Measurements from ENCODE around the gene TGFBR1.
A peak's percentile ranks its signal among the peaks of the same experiment; 100 is the strongest.

TGFBR1 gene

GRCh38 chr9:99137225-99137624 lies 32.3 kb downstream of the TGFBR1 start:
- DNase-seq (ENCODE audit: low spot score) = no peak

GRCh38 chr9:99137891-99138290 lies 33.0 kb downstream of the TGFBR1 start:
- DNase-seq (ENCODE audit: low spot score) = no peak

- DNase-seq (ENCODE audit: low spot score) = no peak
These were observed 33.7 kb downstream of the TGFBR1 start for GRCh38 chr9:99138424-99139284.

DNA sequence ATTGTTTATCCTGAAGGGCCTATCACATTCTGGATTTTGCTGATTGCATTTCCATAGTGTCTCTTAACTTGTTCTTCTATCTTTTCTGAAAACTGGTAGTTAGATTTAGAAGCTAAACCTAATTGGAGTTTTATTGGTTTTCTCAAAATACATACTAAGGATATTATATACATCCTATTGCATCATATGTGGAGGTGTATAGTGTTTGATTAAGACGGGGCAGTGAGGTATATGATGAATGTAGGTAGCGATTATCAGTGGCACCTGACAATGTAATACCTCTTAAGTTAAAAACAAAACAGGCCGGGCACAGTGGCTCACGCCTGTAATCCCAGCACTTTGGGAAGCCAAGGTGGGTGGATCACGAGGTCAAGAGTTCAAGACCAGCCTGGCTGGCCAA lies 35.0 kb downstream of the TGFBR1 start:
- DNase-seq (ENCODE audit: low spot score) = no peak

DNA sequence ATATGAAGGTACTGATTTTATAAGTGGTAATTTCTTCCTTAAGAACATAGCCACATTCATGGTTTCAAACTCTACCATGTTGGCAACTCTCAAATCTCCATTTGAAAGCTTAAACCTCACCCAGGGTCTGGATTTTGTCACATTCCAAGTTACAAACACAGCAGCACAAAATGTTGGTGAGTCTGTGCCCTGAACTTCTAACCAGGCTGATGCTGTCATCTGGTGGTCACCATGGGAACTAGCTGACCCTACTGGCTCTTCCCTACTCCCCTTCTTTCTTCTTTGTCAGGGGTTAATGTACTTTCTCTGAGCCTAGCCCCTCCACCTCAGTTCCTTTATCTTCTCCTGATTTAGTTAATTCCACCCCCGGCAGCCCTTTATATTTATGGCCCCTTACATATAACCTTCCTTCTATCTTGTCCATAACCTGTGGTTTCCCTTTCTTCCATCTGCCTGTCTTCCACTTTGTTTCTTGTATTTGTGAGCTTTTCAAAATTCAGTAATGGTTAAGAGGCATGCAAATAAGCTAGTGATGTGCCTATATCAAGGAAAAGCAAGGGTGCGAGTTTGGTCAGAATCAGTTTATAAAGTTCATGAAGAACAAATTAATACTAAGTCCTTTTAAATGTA lies 35.9 kb downstream of the TGFBR1 start:
- peak; percentile 45 for DNase-seq (ENCODE audit: low spot score)

- no peak for DNase-seq (ENCODE audit: low spot score)
These were observed 36.9 kb downstream of the TGFBR1 start for GRCh38 chr9:99141849-99142248.

- DNase-seq (ENCODE audit: low spot score) = no peak
These were observed 37.4 kb downstream of the TGFBR1 start for GRCh38 chr9:99142275-99142674.

DNA sequence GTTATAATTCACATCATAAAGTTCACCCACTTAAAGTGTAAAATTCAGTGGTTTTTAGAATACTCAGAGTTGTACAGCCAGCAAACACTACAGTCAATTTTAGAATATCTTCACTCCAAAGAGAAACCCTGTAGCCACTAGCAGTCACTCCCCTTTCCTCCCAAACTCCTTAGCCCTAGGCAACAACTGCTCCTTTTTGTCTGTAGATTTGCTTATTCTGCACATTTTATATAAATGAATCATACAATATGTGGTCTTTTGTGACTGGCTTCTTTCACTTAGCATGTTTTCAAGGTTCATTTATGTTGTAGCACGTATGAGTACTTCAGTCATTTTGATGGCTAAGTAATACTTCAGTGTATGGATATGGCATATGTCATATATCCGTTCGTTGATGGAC lies 38.7 kb downstream of the TGFBR1 start:
- DNase-seq (ENCODE audit: low spot score) = no peak

DNA sequence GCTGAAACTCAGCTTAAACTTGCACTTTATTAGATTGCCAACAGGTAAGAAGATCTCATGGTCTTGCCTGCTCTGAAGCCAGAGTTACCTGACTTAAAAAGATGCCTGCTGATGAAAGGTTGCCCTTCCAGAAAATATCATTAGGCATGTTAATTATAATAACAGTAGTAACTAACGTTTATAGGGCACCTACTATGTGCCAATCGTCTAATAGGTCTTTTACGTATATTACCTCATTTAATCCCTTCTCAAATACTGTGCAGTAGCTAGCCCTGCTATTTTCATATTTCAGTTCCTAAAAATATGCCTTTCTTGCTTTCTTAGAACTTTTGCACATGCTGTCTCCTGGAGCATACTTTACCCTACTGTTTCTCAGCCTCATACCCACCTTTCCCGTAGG lies 40.1 kb downstream of the TGFBR1 start:
- no peak for DNase-seq (ENCODE audit: low spot score)

GRCh38 chr9:99146574-99146973 lies 41.7 kb downstream of the TGFBR1 start:
- DNase-seq (ENCODE audit: low spot score) = no peak

- no peak for DNase-seq (ENCODE audit: low spot score)
These were observed 42.3 kb downstream of the TGFBR1 start for GRCh38 chr9:99147177-99147576.

DNA sequence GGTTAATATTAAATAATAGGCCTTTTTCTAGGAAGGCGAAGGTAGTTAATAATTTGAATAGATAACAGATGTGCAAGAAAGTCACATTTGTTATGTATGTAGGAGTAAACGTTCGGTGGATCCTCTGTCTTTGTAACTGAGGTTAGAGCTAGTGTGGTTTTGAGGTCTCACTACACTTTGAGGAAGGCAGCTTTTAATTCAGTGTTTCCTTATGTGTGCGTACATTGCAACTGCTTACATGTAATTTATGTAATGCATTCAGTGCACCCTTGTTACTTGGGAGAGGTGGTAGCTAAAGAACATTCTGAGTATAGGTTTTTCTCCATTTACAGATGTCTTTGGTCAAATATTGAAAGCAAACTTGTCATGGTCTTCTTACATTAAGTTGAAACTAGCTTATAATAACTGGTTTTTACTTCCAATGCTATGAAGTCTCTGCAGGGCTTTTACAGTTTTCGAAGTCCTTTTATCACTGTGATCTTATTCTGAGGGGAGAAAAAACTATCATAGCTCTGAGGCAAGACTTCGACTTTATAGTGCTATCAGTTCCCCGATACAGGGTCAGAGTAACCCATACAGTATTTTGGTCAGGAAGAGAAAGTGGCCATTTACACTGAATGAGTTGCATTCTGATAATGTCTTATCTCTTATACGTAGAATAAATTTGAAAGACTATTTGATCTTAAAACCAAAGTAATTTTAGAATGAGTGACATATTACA lies 45.7 kb downstream of the TGFBR1 start:
- no peak for DNase-seq (ENCODE audit: low spot score)

- DNase-seq (ENCODE audit: low spot score) = no peak
These were observed 49.4 kb downstream of the TGFBR1 start for GRCh38 chr9:99154356-99154755.

DNA sequence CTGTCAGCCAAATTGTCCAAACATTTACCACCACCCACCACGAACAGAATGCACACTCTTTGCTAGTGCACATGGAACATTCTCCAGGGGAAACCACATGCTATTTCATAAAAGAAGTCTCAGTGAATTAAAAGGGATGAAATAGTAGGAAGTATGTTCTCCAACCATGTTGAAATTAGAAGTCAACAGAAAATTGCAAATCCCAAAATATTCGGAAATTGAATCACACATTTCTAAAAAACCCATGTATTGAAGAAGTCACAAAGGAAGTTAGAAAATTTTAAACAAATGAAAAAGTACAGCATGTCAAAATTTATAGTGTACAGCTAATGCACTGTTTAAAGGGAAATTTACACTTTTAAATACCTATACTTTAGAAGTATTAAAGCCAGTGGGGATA lies 50.8 kb downstream of the TGFBR1 start:
- DNase-seq (ENCODE audit: low spot score) = no peak

GRCh38 chr9:99158629-99159028 lies 53.7 kb downstream of the TGFBR1 start:
- no peak for DNase-seq (ENCODE audit: low spot score)

DNA sequence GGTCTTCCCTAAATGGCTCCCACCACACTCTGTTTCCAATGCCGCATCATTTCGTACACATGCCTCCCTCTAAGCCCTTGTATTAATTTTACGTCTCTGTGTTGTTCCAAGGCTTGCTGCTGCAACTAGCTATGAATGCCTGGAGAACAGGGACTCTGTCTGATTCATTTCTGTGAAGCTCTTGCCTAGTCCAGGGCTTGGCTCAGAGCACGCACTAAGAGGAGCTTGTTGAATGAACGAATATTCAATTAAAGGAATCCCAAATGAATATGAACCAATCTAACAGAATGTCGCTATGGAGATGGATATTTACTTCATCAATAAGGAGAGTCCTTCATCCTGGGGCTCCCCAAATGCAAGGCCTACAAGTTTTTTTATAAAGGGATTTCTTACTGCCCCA lies 55.3 kb downstream of the TGFBR1 start:
- no peak for DNase-seq (ENCODE audit: low spot score)

- DNase-seq (ENCODE audit: low spot score) = peak; percentile 12
These were observed 57.9 kb downstream of the TGFBR1 start for GRCh38 chr9:99162759-99163364.

DNA sequence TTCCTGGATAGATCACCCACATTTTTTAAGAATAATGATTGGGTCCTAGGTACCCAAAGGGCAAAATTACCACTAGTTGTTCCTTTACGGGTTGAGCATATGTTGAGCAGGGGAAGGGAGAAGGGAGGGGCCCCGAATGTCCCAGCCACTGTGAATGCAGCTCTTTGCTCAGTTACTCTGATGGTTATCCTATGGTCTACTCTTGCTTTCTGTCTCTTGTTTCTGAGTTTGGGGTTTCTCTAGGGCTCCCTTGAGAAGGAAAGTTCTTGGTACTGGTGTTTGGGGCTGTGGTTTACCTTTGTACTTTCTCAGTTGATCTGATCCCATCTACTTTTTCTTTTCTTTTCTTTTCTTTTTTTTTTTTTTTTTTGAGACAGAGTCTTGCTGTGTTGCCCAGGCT lies 61.2 kb downstream of the TGFBR1 start:
- no peak for DNase-seq (ENCODE audit: low spot score)

- DNase-seq (ENCODE audit: low spot score) = no peak
These were observed 62.2 kb downstream of the TGFBR1 start for GRCh38 chr9:99167119-99167518.

DNA sequence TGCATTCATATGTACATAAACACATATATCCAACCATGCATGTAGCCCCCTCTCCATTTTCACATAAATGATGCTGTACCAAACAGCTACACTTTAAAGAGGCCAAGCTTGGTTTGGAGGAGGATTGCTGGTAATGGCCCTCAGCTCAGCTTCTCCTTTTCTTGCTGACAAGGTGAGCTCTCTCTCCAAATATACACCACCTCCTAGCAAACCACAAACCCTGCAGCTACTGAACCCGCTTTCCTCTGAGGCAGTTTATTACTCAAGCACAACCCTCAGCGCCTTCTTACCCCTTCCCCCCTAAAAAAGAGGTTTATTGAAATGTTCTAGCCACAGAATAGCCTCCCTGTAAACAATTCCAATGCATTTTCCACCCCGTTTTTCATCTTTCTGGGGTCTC lies 62.8 kb downstream of the TGFBR1 start:
- DNase-seq (ENCODE audit: low spot score) = no peak

GRCh38 chr9:99169086-99169485 lies 64.2 kb downstream of the TGFBR1 start:
- no peak for DNase-seq (ENCODE audit: low spot score)

DNA sequence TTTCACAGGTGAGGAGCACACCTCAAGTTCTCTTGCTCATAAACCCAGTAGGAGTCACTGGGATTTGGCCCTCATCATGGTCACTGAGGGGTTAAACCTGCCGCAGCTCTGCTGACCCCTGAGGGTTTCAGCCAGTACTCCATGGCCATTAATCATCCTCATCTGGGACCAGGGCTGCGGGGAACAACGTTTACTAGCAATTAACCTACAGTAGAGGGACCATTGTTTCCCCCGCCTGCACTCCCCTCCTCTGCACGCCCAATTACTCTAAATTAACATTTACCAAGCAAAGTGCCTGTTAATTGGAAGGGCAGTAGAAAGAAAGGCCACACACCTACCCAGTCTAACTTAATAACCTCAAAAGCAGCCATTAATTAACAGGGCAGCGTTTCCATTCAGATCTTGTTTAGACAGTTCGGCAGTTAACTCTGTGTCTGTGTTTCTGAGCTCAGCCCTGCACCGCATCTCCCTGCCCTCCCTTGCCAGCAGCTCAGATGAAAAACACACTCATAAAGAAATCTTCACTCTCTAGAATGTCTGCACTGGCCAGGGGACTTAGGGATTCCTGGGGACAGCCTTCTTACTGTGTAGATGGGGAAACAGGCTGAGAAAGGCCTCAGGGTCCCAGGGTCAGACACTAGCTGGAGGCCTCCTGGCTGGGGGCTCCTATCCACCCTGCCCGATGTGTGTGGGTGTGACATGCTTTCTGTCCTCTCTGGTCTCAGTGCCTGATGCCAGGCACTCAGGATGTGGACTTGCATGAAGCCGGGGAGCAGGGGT lies 65.3 kb downstream of the TGFBR1 start:
- no peak for DNase-seq (ENCODE audit: low spot score)

Data from hematopoietic multipotent progenitor cell treated with erythropoietin and hydrocortisone succinate and interleukin-3 and kit ligand, for 17 days (in vitro differentiated cells).